Endodermal cell (in vitro differentiated cells): ENCODE results near the gene USP1. TPM values are rescaled to one million over a fixed set of nuclear protein-coding genes. Genes with fewer than 3 reads are reported as not detected.

Experiments
- DNase-seq: peaks from one replicate; pipeline ENCODE4 v3.0.0-alpha.2; 2017
- H3K27ac ChIP-seq: 2 replicates; pipeline ENCODE4 v1.5.1; 2013; ENCODE audit warnings: mild to moderate bottlenecking, low read depth, low read length, moderate library complexity
- H3K27me3 ChIP-seq: 2 replicates; pipeline ENCODE4 v1.6.1; 2013; ENCODE audit warnings: mild to moderate bottlenecking, low read length, moderate library complexity; ENCODE audit not compliant: insufficient read depth, control insufficient read depth, poor library complexity, severe bottlenecking
- H3K36me3 ChIP-seq: 2 replicates; pipeline ENCODE4 v1.7.0; 2013; ENCODE audit warnings: mild to moderate bottlenecking, low read length, moderate library complexity; ENCODE audit not compliant: control insufficient read depth, insufficient read depth
- H3K4me1 ChIP-seq: one replicate; pipeline ENCODE4 v1.7.0; 2013; ENCODE audit warnings: low read length; ENCODE audit not compliant: control insufficient read depth, insufficient read depth
- H3K4me3 ChIP-seq: 2 replicates; pipeline ENCODE4 v1.5.1; 2013; ENCODE audit warnings: mild to moderate bottlenecking, low read length, moderate library complexity
- H3K9ac ChIP-seq: 2 replicates; pipeline ENCODE4 v1.6.1; 2013; ENCODE audit warnings: mild to moderate bottlenecking, low read length, moderate library complexity; ENCODE audit not compliant: poor library complexity, severe bottlenecking; ENCODE audit errors: extremely low read depth
- H3K9me3 ChIP-seq: 2 replicates; pipeline ENCODE4 v1.6.1; 2013; ENCODE audit warnings: mild to moderate bottlenecking, low read length, moderate library complexity; ENCODE audit not compliant: control insufficient read depth
- H3K27ac Mint-ChIP-seq: 2 replicates; pipeline ENCODE4 v1.8.0; 2020; ENCODE audit warnings: mixed read lengths
- H3K27me3 Mint-ChIP-seq: 2 replicates; pipeline ENCODE4 v1.8.0; 2021; ENCODE audit warnings: mild to moderate bottlenecking, mixed read lengths; ENCODE audit not compliant: insufficient read depth
- H3K36me3 Mint-ChIP-seq: 2 replicates; pipeline ENCODE4 v1.8.0; 2020; ENCODE audit warnings: low read depth, mixed read lengths
- H3K4me1 Mint-ChIP-seq: 2 replicates; pipeline ENCODE4 v1.8.0; 2020; ENCODE audit warnings: mixed read lengths
- H3K4me3 Mint-ChIP-seq: 2 replicates; pipeline ENCODE4 v1.8.0; 2020; ENCODE audit warnings: mild to moderate bottlenecking, moderate library complexity, mixed read lengths
- H3K9me3 Mint-ChIP-seq: 2 replicates; pipeline ENCODE4 v1.8.0; 2020; ENCODE audit warnings: mild to moderate bottlenecking, mixed read lengths
- CTCF ChIP-seq: fragments of 200-600 bp; sonication (generic); conservative IDR thresholded peaks from 2 replicates; pipeline ENCODE4 v1.5.0; 2021; ENCODE audit warnings: antibody characterized with exemption, mild to moderate bottlenecking
- WGBS, 2 experiments: methylation state at CpG; one replicate each; pipeline versions ENCODE4 v1.1.5 to v1.1.7; 2013; ENCODE audit warnings: missing lambda C conversion rate in 2 of 2, mixed read lengths in 1 of 2; ENCODE audit not compliant: insufficient coverage in 1 of 2, insufficient read length in 1 of 2; 5-methylcytosine and 5-hydroxymethylcytosine counted together
- total RNA-seq, 2 donors: library from RNA; stranded (reverse); fragmentation: NEBNext Ultra II Directional in 1 of 2; extraction: Animal tissue kit (Norgen Biotek cat#: 25700) in 1 of 2; gene quantifications; 2 replicates in 1 of 2; 3 replicates in 1 of 2; pipeline ENCODE4 v1.2.1, GENCODE V29; 2021

The USP1 gene
- total RNA-seq, 2 donors from 2014 or later: 42.5 to 55.8 TPM

GRCh38 chr1:62423580-62424242, 13.1 kb upstream of the USP1 start:
- Histone ChIP-seq H3K9me3 (no peaks in the 10 kb centered on the region), H3K36me3 (no peaks in the 10 kb centered on the region), H3K27me3 (no peaks in the 10 kb centered on the region), H3K4me3 (no peak overlapping the region), H3K4me1 (no peaks in the 10 kb centered on the region), H3K9ac (no peak overlapping the region), H3K27ac (no peak overlapping the region)
- Mint-ChIP-seq H3K36me3 (no peaks in the 10 kb centered on the region), H3K4me3 (no peak overlapping the region), H3K27me3 (no peaks in the 10 kb centered on the region), H3K9me3 (no peaks in the 10 kb centered on the region), H3K27ac (no peak overlapping the region), H3K4me1 (no peaks in the 10 kb centered on the region)
- DNase-seq: no peak
- 87 to 89% methylated on average over 6 to 14 of the region's 14 CpGs for WGBS, 2 experiments
- TF ChIP-seq CTCF: no peak

- H3K27ac Mint-ChIP-seq: no peak overlapping the region
- Histone ChIP-seq H3K36me3 (no peaks in the 10 kb centered on the region), H3K4me3 (no peak overlapping the region), H3K27me3 (no peaks in the 10 kb centered on the region), H3K9me3 (no peaks in the 10 kb centered on the region), H3K9ac (no peak overlapping the region), H3K27ac (no peak overlapping the region), H3K4me1 (no peaks in the 10 kb centered on the region)
- DNase-seq: no peak
- H3K27me3 Mint-ChIP-seq: no peaks in the 10 kb centered on the region
- no peaks in the 10 kb centered on the region for H3K36me3 Mint-ChIP-seq
- TF ChIP-seq CTCF: no peak
- H3K9me3 Mint-ChIP-seq: no peaks in the 10 kb centered on the region
- no peak overlapping the region for H3K4me3 Mint-ChIP-seq
- 90 to 94% methylated on average over 4 of the region's 4 CpGs for WGBS, 2 experiments
- H3K4me1 Mint-ChIP-seq: no peaks in the 10 kb centered on the region
Observed at GRCh38 chr1:62424411-62424810, 12.4 kb upstream of the USP1 start.

- no peak for DNase-seq
- H3K27me3 Mint-ChIP-seq: no peaks in the 10 kb centered on the region
- H3K4me3 ChIP-seq: no peak overlapping the region
- no peaks in the 10 kb centered on the region for H3K4me1 ChIP-seq
- no peak overlapping the region for H3K27ac Mint-ChIP-seq
- 87 to 91% methylated on average over 3 to 5 of the region's 5 CpGs for WGBS, 2 experiments
- H3K9ac ChIP-seq: no peak overlapping the region
- no peaks in the 10 kb centered on the region for H3K9me3 ChIP-seq
- H3K4me3 Mint-ChIP-seq: no peak overlapping the region
- H3K9me3 Mint-ChIP-seq: no peaks in the 10 kb centered on the region
- no peak overlapping the region for H3K27ac ChIP-seq
- no peaks in the 10 kb centered on the region for H3K27me3 ChIP-seq
- no peak for TF ChIP-seq CTCF
- H3K36me3 ChIP-seq: no peaks in the 10 kb centered on the region
- H3K4me1 Mint-ChIP-seq: no peaks in the 10 kb centered on the region
- H3K36me3 Mint-ChIP-seq: no peaks in the 10 kb centered on the region
Observed at GRCh38 chr1:62425041-62425440, 11.8 kb upstream of the USP1 start.
